Activated B cell treated with CpG ODN at 0.5 μM for 24 hours (primary cell): ENCODE measurements around the gene TRIM72. TPM values are rescaled to one million over a fixed set of nuclear protein-coding genes. Genes with fewer than 3 reads are reported as not detected.
A peak's percentile ranks its signal among the peaks of the same experiment; 100 is the strongest.

Source experiments
- ATAC-seq: fragments of 200-7000 bp; cut with Tn5 transposase; one replicate; pipeline ENCODE4 v1.10.0; 2021; ENCODE audit warnings: low read depth, mild to moderate bottlenecking, moderate library complexity
- CTCF ChIA-PET: fragments of 350-600 bp; sonication (Branson Sonifier 250); formaldehyde crosslinking; loops from one replicate; lab custom pipeline; 2021; ENCODE audit warnings: antibody characterized with exemption; lab: Charles Lee
- POLR2A ChIA-PET: fragments of 350-600 bp; sonication (Branson Sonifier 250); formaldehyde crosslinking; loops from one replicate; lab custom pipeline; 2021; ENCODE audit warnings: antibody characterized with exemption; lab: Charles Lee
- DNase-seq: peaks from one replicate; pipeline ENCODE4 v3.0.0; 2022
- H3K27ac Mint-ChIP-seq: one replicate; pipeline ENCODE4 v1.8.0; 2020; ENCODE audit warnings: mixed read lengths
- H3K27me3 Mint-ChIP-seq: one replicate; pipeline ENCODE4 v1.8.0; 2021; ENCODE audit warnings: mixed read lengths
- H3K36me3 Mint-ChIP-seq: one replicate; pipeline ENCODE4 v1.8.0; 2021; ENCODE audit warnings: low read depth, mixed read lengths
- H3K4me1 Mint-ChIP-seq: one replicate; pipeline ENCODE4 v1.8.0; 2021; ENCODE audit warnings: mixed read lengths
- H3K4me3 Mint-ChIP-seq: one replicate; pipeline ENCODE4 v1.8.0; 2020; ENCODE audit warnings: mild to moderate bottlenecking, mixed read lengths
- H3K9me3 Mint-ChIP-seq: one replicate; pipeline ENCODE4 v1.8.0; 2020; ENCODE audit warnings: mixed read lengths
- CTCF ChIP-seq: fragments of 200-600 bp; IDR thresholded peaks from one replicate; pipeline ENCODE4 v1.8.0; 2022; ENCODE audit warnings: antibody characterized with exemption, mild to moderate bottlenecking
- intact Hi-C: fragments of 100-400 bp; cut with micrococcal nuclease; formaldehyde crosslinking; loops from one replicate; pipeline ENCODE4 v1.15.1; 2024
- total RNA-seq: library from RNA; stranded (reverse); gene quantifications from 2 replicates; pipeline ENCODE4 v1.2.3, GENCODE V29; 2022

Gene TRIM72
- total RNA-seq, 1 donor from 2014 or later, result 0.16 TPM

- CTCF ChIA-PET, result interaction anchor here (1.2 kb wide), 1 partner anchor 169 kb away, joined by 3 read pairs; no protein-coding TSS in a partner anchor
- Mint-ChIP-seq H3K27ac (no peak overlapping the region), H3K27me3 (peaks cover 19% of the 10 kb centered on the region), H3K36me3 (no peaks in the 10 kb centered on the region), H3K4me1 (peaks cover 48% of the 10 kb centered on the region), H3K4me3 (peak overlapping the region; percentile 83), H3K9me3 (no peaks in the 10 kb centered on the region)
- DNase-seq, result peak; percentile 37
- TF ChIP-seq CTCF, result no peak
- intact Hi-C loops, result loop anchor here (5.0 kb wide), 1 partner anchor 43 kb away; the partner anchor contains the start of gene ITGAM
- ATAC-seq, result peak; percentile 45
- POLR2A ChIA-PET, result interaction anchor here (1.0 to 5.1 kb wide), 5 partner anchors 10 to 97 kb away, joined by 5 to 34 read pairs (median 11); partner anchors contain the start of genes FUS, KAT8 and PYCARD
These were observed 878 bp downstream of the TRIM72 start for GRCh38 chr16:31214708-31215286.

DNA sequence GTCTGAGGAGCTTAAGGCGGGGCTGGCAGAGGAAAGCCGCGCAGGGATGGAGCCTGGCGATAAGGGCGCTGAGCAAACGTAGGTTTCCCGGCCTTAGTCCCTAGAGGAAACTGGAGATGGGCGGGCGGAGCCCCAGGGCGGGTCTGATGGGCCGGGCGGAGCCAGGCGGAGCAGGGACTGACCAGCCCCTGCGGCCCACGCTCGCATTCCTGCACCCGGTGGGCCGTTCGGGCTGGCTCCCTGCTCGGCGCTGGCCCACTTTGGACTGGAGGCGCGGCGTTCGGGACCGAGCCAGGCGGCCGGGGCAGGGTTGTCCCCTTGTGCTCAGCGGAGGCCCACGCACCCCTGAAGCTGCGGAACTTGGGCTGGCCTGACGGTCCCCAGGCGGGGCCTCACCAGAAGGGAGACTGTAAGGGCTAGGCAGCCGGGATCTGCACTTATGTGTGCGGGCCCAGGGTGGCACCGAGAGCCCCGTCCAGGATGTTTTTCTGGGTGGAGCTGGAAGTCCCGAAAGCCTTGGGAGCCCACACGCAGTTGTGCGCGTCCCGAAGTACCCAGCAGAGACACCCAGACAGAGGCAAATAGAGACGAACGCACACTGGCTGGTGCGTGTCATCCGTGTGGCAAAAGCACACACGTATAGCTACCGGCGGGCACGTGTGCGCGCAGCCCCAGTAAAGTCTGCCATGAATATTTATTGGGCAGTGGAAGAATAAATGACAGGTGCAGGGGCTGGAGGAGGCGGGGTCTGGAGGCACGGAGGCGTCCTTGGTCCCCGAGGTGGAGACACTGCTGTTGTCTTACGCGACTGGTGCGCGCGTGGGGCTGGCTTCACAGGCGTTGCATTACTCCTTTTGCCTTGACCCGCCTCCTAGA is 1.6 kb downstream of the TRIM72 start:
- intact Hi-C loops, result loop anchor here (1.0 to 5.0 kb wide), 2 partner anchors 13 to 42 kb away; partner anchors contain the start of genes ITGAM and PYCARD
- CTCF ChIA-PET, result interaction anchor here (1.1 to 1.2 kb wide), 2 partner anchors 13 to 168 kb away, joined by 3 read pairs; no protein-coding TSS in a partner anchor
- Mint-ChIP-seq H3K9me3 (no peaks in the 10 kb centered on the region), H3K36me3 (no peaks in the 10 kb centered on the region), H3K27me3 (peaks cover 19% of the 10 kb centered on the region), H3K27ac (no peak overlapping the region), H3K4me3 (peak overlapping the region; percentile 83), H3K4me1 (peaks cover 48% of the 10 kb centered on the region)
- TF ChIP-seq CTCF, result no peak
- POLR2A ChIA-PET, result interaction anchor here (0.6 to 5.1 kb wide), 7 partner anchors 14 to 212 kb away, joined by 4 to 34 read pairs (median 8); partner anchors contain the start of genes FUS, KAT8 and PYCARD
- ATAC-seq, result peak; percentile 63
- peak; percentile 37 for DNase-seq

GRCh38 chr16:31216422-31217135 is 2.7 kb downstream of the TRIM72 start, which contains the start of gene PYDC1:
PYDC1 (minus strand) TSS chr16:31217135; CDS start chr16:31217028, 107 bp downstream.
- CTCF ChIA-PET, result interaction anchor here (0.8 to 1.1 kb wide), 5 partner anchors 12 to 226 kb away, joined by 3 to 5 read pairs (median 3); partner anchors contain the start of gene ZNF843
- H3K4me3 Mint-ChIP-seq, result peak within 1 kb of the TSS; percentile 83
- peak; percentile 29 for DNase-seq
- no peak for ATAC-seq
- H3K9me3 Mint-ChIP-seq, result no peaks in the 10 kb centered on the region
- no peak for TF ChIP-seq CTCF
- peaks cover 29% of the 10 kb centered on the region for H3K27me3 Mint-ChIP-seq
- H3K27ac Mint-ChIP-seq, result no peak within 1 kb of the TSS
- intact Hi-C loops, result loop anchor here (1.0 to 5.0 kb wide), 2 partner anchors 14 to 41 kb away; partner anchors contain the start of genes ITGAM and PYCARD
- no peaks in the 10 kb centered on the region for H3K36me3 Mint-ChIP-seq
- peaks cover 48% of the 10 kb centered on the region for H3K4me1 Mint-ChIP-seq
- POLR2A ChIA-PET, result interaction anchor here (0.5 to 5.1 kb wide), 11 partner anchors 15 to 607 kb away, joined by 3 to 34 read pairs (median 4); partner anchors contain the start of genes FUS, KAT8 and PYCARD

GRCh38 chr16:31217136-31217530 is 3.2 kb downstream of the TRIM72 start:
- POLR2A ChIA-PET, result interaction anchor here (0.5 to 5.1 kb wide), 10 partner anchors 15 to 608 kb away, joined by 3 to 34 read pairs (median 4); partner anchors contain the start of genes FUS, KAT8 and PYCARD
- H3K27me3 Mint-ChIP-seq, result peaks cover 31% of the 10 kb centered on the region
- H3K36me3 Mint-ChIP-seq, result no peaks in the 10 kb centered on the region
- TF ChIP-seq CTCF, result no peak
- peaks cover 43% of the 10 kb centered on the region for H3K4me1 Mint-ChIP-seq
- intact Hi-C loops, result loop anchor here (5.0 kb wide), 1 partner anchor 40 kb away; the partner anchor contains the start of gene ITGAM
- DNase-seq (no peak), ATAC-seq (no peak)
- peak overlapping the region; percentile 83 for H3K4me3 Mint-ChIP-seq
- CTCF ChIA-PET, result interaction anchor here (0.8 to 1.1 kb wide), 5 partner anchors 12 to 226 kb away, joined by 3 to 5 read pairs (median 3); partner anchors contain the start of gene ZNF843
- H3K27ac Mint-ChIP-seq, result no peak overlapping the region
- H3K9me3 Mint-ChIP-seq, result no peaks in the 10 kb centered on the region
